HG03280 (cell line): Measurements from ENCODE around the gene PRDM16.

ENCODE experiments used
- ATAC-seq: cut with Tn5 transposase; IDR thresholded peaks from one replicate; pipeline ENCODE4 v1.9.1; 2021; ENCODE audit warnings: mild to moderate bottlenecking, moderate library complexity; ENCODE audit not compliant: unreplicated experiment

Gene PRDM16

DNA sequence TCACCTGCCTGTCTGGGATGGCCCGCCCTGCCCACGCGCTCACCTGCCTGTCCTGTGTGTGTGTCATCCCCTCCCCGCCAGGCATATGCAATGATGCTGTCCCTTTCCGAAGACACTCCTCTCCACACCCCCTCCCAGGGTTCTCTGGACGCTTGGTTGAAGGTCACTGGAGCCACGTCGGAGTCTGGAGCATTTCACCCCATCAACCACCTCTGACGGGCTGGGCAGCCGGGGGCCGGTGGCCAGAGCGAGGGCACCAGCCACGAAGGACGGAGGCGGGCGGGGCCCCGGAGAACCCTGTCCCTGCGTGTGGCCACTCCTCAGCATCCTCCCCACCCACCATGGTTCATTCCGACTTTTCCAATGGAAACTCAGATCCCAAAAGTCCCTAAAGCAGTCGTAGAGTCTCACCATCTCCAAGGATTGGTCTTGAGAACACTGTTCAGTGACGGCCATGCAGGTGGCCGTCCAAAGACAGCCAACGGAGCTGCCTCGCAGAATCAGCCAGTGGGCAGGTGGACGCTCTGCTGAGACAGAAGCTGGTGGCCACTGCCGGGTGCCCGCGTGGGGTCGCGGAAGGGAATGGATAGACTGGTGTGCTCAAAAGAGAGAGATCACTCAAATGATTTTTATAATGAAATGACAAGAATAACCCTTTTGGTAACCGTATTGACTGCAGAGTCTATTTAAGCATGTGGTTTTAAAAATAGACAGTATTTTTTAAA, 364.8 kb downstream of the PRDM16 start:
- no peak for ATAC-seq

DNA sequence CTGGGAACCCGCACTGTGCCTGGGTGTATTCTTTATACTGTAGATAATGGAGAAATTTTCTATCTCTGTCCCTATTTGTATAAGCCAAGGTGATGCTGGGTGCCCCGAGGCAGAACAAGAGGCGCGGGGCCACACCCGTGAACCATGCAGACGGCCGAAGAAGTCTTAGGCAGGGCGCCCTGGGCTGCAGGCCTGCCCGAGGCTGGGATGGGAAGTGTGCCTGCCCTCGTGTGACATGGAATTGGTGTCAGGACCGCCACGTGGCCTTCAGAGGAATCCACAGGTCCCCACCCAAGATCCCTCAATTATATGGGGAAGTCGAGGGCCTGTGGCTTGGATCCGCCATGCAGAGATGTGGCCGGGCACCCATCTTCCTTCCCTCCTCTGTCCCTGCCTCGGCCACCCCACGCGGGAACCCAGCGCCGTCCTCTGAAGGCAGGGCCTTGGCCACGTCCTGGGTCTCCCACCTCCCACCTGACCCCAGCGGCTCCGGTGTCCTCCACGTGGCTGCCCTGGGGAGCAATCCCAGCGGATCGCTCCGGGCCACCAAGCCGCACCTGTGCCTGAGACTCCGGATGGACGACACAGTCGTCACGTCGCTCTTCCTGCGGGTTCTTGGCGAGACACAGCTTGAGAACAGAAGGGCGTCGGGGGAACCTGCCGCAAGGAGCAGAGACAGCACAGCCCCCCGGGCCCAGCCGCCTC, 365.6 kb downstream of the PRDM16 start:
- ATAC-seq: no peak

DNA sequence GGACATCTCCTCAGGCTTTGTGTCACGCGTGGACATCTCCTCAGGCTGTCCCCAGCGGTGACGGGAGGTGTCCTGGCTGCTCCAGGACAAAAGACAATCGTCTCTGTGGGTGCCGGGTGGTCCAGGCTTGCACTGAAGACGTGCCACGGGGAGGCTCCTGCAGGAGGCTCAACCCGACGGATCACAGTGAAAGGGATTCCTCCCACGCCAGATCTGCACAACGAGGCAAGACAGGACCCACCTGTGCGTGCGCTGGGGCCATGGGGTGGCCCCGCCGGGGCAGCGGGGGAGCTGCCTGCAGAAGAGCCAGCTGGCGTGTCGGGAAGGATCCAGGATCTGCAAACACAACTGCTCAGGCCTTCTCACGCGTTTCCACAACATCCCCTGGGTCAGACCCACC, 366.7 kb downstream of the PRDM16 start:
- no peak for ATAC-seq

DNA sequence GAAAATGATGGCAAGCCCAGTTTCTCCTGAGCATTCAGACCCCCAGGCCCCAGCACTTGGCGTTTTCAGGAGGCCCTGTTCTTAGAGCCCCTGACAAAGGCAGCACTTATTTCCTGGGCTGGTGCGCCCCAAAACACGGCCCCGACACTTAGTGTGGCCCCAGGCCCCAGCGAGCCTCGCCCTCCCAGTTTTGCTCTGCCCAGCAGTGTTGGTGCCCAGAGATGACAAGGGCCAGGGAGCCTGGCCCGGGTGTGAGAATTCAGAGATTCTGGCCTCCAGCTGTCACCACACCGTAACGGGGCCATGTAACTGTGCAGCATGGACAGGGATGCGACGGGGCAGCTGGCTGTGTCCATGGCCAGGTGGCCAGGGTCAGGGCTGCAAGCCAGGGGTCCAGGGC, 367.4 kb downstream of the PRDM16 start:
- no peak for ATAC-seq

DNA sequence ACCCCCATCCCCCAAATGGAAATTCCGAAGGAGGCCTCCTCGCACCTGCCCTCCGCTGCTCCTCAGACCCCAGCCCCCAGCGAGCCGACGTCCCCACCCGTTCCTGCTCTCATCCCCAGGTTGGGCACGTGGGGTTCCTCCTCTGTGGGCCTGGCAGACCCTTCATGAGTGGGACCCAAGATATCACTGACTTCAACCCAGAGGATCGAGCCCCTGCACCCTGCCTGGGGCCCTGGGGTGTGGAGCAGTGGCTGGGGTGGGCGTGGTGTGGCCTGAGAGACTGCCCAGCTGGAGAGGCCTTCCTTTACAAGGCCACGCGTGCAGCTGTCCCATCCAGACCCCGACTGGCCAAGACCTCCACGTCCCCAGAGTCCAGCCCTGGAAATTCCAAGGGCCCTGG, 367.9 kb downstream of the PRDM16 start:
- no peak for ATAC-seq

DNA sequence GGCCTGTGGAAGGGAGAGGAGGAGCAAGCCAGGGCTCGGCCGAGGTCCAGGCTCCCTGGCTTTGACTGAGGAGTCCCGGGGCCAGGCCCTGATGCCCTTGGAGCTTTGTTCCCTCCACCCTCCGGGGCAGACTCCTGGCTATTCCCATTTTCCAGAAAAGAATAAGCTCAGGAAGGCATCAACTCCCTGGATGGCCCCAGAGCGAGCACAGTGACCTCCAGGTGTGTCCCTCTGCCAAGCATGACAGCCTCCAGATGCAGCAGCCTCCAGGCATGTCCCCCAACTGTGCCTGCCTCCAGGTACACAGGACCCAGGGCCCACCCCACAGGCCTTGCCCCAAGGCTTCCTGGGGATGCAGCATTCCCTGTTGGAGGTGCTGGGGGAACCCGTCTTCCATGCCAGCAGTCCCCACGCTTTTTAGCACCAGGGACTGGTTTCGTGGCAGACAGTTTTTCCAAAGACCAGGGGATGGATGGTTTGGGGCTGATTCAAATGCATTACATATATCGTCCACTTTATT, 369.7 kb downstream of the PRDM16 start:
- ATAC-seq: no peak

DNA sequence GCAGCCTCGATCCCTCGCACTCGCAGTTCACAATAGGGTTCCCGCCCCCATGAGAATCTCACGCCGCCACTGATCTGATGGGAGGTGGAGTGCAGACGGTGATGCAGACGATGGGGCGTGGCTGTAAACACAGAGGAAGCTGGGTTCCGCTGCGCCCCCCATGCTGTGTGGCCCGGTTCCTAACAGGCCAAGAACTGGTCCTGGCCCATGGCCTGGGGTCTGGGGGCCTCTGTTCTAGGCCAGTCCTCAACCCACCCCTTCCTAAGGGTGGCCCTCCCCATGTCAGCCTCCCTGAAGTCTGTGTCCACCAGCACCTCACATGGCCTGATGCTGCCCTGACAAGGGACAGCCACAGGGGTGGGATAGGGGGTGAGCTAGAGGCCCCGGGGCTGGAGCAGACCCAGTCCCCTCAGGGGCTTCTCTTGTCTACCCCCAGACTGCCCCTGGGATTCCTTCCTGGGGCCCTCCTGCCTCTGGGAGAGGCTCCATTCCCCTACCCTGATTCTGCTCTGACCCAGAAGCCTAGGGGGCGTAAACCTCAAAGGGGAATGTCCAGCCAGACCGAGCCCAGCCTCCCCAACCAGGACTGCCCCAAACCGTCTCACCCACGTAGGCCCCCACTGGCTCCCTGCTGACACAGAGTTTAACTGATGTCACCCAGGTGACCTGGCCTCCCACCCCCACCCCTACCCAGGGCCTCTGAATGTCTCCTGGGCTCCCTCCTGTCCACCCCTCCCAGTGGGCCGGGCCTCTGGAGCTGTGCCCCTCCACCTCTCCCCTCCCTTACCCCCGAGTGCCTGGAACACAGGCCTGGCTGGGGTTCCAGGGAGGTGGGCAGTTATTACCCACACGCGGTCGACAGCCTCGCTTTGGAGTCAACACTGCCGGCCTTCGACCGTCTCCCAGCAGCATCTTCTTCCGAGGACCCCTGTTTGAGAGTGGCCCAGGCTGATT, 370.6 kb downstream of the PRDM16 start:
- no peak for ATAC-seq

DNA sequence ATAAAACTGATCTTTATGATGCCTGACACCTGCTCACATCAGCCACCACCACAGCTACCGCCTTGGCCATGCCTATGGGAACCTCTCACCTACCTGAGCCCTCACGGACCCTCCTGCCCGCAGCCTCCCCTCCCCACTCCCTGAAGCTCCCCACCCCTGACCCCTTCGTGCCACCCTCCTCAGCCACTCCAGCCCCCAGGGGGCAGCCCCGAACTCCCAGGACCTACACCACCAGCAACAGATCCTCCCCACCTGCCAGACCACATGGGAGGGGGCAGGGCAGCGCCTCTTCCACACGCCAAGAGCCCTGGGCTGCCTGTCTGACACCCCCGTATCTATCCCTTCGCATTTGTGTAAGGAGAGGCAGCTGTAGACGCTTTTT, 371.3 kb downstream of the PRDM16 start:
- no peak for ATAC-seq

DNA sequence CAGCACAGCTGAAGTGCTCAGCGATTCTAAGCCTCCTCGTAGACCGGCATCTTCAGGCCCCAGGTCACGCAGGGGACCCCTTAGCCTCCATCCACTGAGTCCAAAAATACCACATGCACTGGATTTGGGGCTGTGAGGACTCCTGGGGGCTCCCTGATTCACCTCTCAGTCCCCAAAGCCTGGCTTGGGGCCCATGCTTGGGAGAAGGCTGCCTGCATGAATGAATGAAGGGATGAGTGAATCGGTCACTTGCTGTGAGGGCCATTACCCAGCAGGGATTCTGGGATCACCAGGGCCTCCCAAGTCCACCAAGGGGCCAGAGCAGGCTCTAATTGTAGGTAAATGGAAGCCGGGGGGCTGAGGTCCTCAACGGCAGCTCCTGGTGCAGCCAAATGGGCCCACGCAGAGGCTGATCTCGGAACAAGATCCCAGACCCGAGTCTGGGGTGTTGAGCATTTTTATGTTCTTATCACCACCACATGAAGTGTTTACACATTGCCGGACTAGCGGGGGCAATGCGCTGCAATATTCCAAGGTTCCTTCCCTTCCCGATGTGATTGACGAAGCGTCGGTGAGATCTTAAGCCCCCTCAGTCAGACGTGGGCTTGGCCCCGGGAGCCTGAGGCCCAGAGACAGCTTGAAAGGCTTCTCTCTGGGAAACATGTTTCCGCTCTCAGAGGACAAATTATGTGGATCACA, 371.9 kb downstream of the PRDM16 start:
- no peak for ATAC-seq

DNA sequence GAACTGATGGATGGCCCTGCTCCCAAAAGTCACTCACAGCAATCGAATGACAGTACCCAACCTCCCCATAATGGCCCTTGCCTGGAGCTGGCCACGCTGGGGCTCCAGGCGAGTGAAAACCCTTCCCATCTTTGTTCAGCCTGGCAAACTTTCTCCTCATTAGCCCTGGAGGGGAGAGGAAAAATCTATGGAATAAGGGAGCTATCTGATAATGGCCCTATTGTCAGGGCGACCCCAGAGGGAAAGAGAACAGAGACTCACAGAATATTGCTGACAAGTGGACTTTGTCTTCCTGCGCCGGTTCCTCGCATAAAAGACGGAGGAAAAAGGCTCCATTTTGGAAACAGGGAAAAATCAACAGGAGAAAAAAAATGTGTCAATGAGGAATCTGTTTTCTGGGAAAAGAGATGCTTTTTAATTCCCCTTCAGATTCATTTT, 372.4 kb downstream of the PRDM16 start:
- no peak for ATAC-seq

DNA sequence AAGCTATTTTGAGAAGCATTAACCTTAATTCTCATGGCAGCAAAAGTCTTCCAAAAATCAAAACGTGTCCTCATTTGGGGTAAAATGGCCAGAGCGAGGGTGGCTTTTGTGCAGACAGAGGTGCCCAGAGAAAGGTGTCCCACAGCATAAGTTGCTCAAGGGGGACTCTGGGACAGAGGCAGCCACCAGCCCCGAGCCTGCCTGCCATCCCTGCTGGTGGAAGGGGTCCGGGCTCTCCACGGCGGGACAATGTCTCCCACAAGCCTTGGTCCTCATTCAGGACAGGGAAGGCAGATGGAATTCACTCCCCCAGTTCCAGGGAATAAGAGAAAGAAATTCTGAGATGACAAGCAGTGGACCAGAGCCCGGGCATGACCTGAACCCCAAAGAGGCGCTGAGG, 372.9 kb downstream of the PRDM16 start:
- ATAC-seq: no peak

DNA sequence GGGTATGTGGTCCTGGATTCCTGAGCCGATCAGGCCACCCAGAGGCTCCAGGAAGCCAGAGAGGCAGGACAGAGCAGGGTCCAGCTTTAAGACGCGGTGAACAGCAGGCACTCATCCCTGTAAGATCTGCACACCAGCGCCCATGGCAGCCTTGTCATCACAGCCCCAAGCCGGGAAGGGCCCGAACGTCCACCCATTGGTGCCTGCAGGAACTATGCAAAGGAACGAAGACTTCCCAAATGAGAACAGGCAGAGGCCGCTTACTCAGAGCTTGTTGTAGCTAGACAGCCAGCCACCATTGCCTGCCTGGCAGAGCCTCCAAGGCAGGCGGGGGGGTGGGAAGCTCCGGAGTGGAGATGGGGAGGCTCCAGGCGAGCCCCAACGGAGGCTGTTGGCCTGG, 373.3 kb downstream of the PRDM16 start:
- no peak for ATAC-seq

DNA sequence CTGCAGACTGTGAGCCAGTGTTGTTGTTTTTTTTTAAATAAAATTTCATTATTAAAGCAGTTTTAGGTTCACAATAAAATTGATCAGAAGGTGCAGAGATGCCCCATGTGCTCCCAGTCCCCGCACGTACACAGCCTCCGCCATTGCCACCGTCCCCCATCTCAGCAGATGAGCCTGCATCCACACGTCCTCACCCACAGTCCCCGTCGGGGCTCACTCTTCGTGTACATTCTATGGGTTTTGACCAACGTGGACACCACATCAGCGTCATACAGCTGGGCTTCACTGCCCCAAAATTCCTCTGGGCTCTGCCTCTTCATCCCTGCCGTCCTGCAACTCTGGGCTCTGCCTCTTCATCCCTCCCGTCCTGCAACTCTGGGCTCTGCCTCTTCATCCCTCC, 373.9 kb downstream of the PRDM16 start:
- ATAC-seq: no peak

DNA sequence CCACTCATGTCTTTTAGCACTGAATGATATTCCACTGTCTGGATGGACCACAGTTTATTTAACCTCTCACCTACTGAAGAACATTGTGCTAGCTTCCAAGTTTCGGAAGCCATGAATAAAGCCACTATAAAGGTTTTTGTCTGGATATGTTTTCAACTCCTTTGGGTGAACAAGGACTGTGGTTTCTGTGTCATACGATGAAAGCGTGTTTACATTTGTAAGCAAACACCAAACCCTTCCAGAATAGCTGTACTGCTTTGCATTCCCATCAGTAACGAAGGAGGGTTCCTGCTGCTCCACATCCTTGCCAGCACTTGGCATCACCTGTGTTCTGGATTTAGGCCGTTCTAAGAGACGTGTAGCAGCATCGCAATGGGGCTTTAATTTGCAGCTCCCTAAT, 374.8 kb downstream of the PRDM16 start:
- ATAC-seq: no peak

DNA sequence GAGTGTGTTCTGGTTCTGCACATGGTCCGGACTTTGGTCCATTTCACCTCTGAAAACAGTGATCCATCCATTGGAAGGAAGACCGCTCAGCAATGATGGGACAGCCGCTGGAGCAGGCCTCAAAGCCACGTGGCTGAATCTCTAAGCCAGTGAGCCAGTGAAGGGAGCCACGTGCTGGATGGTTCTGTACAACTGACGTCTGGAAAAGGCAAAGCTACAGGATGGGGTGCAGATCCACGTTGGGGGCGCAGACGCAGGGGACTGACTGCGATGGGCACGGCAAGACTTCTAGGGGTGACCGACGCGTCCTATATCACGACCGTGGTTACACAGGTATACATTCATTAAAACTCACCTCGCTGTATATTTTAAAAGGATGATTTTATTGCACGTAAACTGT, 375.3 kb downstream of the PRDM16 start:
- no peak for ATAC-seq

DNA sequence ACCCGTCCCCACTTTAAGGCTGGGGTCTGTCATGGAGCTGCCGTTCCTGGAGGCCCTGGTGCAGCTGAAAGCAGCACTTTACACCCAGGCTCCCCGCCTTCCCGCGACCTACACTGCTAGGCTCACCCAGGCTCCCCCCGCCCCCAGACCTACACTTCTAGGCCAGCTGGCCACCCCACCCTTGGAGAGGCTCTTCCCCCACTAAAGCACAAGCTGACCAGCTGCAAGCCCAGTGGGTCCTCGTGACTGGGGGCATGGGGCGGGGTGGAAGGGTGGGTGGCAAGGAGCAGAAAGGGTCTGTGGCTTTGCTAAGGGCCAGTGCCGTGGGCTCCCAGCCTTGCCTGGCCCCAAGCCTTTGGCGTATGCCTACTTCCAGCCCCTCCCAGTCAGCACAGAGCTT, 375.7 kb downstream of the PRDM16 start:
- ATAC-seq: no peak

DNA sequence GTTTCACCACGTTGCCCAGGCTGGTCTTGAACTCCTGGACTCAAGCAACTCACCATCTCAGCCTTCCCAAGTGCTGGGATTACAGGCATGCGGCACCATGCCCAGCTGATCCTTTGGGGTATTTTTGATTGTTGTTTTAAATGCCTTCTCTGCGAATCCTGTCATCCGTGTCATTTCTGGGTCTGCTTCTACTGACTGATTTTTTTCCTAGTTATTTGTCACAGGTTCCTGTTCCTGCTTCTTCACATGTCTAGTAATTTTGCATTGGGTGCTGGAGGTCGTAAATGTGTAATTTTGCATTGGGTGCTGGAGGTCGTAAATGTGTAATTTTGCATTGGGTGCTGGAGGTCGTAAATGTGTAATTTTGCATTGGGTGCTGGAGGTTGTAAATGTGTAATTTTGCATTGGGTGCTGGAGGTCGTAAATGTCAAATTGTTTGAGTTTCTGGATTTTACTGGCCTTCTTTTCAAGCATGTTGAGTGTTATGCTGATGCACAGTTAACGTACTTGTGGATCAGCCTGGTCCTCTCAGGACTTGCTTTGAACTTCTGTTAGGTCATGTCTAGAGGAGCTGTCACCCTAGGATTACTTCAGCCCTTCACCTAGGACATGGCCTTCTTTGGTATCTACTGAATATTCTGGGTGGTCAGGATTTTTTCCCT, 381.3 kb downstream of the PRDM16 start:
- no peak for ATAC-seq

DNA sequence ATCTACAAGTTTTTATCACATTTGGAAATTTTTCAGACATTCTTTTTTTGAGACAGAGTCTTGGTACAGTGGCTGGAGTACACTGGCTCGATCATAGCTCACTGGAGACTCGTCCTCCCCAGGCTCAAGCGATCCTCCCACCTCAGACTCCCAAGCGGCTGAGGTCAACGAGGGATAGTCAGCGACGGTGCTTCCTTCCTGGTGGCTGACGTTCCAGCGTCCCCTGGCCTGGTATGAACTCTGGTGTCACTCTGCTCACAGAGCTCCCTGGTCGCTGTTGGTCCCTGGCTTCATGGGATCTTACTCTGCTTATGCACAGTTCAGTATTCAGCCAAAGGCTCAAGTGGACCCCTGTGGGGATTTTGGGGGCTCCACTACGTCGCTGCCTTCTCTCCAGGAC, 382.0 kb downstream of the PRDM16 start:
- ATAC-seq: no peak

DNA sequence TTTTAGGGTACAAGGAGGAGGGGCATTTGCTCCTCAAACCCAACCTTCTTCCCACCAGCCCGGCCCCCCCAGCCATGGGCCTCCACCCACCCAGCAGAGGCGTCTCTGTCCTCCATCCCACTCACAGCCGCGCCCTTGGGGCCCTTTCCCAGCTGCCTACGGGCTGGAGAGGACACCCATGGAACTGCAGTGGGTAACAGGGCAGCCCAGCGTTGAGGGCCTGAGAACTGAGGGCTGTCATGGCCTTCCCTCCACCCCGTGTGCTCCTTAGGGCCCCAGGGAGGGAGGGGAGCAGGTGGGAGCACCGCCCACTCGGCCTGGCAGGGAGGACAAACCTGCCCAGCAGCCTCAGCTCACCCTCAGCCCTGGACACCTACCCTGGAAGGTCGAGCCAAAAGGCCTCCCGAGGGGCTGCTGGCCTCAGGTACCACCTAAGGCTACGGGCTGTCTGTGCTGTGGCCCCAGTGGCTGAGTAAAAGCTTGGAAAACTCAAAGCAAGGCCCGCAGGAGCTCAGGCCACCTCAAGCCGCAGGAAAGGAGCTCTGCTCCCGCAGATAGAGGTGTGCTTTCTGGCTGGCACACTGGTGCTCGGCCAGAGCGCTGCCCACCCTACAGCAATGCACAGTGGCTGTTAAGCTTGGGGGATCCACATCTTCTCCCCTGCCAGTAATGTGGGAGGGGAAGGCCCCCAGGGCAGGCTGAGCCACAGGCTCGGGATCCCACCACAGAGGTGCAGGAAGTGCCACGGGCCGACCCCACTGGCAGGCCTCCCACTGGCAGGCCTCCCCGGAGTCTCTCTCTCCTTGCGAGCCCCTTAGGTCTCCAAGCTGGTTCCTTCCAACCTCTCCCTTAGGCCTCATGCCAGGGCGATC, 383.2 kb downstream of the PRDM16 start:
- no peak for ATAC-seq
